HepG2 (cell line): ENCODE measurements around the gene CEBPE.

ENCODE experiments used
- FOSL2 ChIP-seq: sonication (generic); formaldehyde crosslinking; IDR thresholded peaks from 2 replicates; pipeline ENCODE4 v1.4.0; 2020; ENCODE audit warnings: missing genetic modification reagents
- FOXM1 ChIP-seq: sonication (generic); formaldehyde crosslinking; IDR thresholded peaks from 2 replicates; pipeline ENCODE4 v1.5.0; 2020; ENCODE audit warnings: missing genetic modification reagents
- PHF20 ChIP-seq: sonication (generic); formaldehyde crosslinking; IDR thresholded peaks from 2 replicates; pipeline ENCODE4 v1.5.0; 2020; ENCODE audit warnings: mild to moderate bottlenecking, missing genetic modification reagents
- POLR2A ChIP-seq, 2 experiments: IDR thresholded peaks; 2 replicates each; pipeline ENCODE4 v1.6.1; 2011; ENCODE audit warnings: low read depth in 2 of 2, low read length in 2 of 2, mild to moderate bottlenecking in 1 of 2, moderate library complexity in 1 of 2; ENCODE audit not compliant: insufficient read depth in 1 of 2
- RBFOX2 ChIP-seq: fragments of 200-400 bp; formaldehyde crosslinking; IDR thresholded peaks from 2 replicates; pipeline ENCODE4 v1.6.1; 2017; ENCODE audit warnings: low read depth, mild to moderate bottlenecking, low read length
- SOX6 ChIP-seq, 2 experiments: fragments of 450-650 bp in 1 of 2; sonication (generic) in 1 of 2; formaldehyde crosslinking in 1 of 2; IDR thresholded peaks; 2 replicates each; pipeline versions ENCODE4 v1.4.0 to v1.6.1; 2017 to 2020; ENCODE audit warnings: antibody characterized with exemption in 1 of 2, mild to moderate bottlenecking in 1 of 2, missing genetic modification reagents in 1 of 2
- ZFP62 ChIP-seq: sonication (generic); formaldehyde crosslinking; IDR thresholded peaks from 2 replicates; pipeline ENCODE4 v1.4.0; 2020; ENCODE audit warnings: missing genetic modification reagents
- ZFX ChIP-seq: sonication (generic); formaldehyde crosslinking; IDR thresholded peaks from 2 replicates; pipeline ENCODE4 v1.4.0; 2020; ENCODE audit warnings: mild to moderate bottlenecking, low read depth, missing genetic modification reagents, moderate library complexity
- TF ChIP-seq, protein P1 (sequence below): sonication (generic); formaldehyde crosslinking; IDR thresholded peaks from 2 replicates; pipeline ENCODE4 v1.4.0; 2020; ENCODE audit warnings: missing genetic modification reagents, borderline replicate concordance

DNA sequence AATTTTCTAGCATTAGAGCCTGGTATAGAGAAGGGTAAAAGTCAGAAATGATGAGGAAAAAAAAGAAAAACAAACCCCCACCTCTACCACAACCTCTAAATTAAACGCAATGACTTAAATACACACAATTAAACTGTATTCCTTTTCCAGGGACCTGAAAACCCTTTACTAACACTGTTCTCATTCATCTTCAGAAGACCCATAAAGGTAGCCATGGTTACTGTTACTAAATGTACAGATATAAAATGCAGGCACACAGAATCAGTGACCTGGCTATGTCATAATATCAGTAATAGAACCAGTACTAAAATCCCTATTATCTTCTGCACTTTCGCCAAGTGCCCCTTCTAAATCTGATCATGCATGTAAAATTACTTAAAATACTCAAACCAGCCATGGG is 25.5 kb downstream of the CEBPE start:
- TF ChIP-seq RBFOX2, result no peak
- TF ChIP-seq ZFX, result no peak
- no peak for TF ChIP-seq POLR2A (IDR thresholded peaks at IDR 0.05; ENCODE audit: insufficient read depth in 1 of 2, low read depth in 2 of 2, low read length in 2 of 2)
- no peak for TF ChIP-seq FOSL2
- no peak for TF ChIP-seq ZFP62 (CRISPR knock-in tag)
- TF ChIP-seq PHF20 (CRISPR knock-in tag), result no peak
- TF ChIP-seq FOXM1 (CRISPR knock-in tag), result no peak
- TF ChIP-seq, protein P1, sequence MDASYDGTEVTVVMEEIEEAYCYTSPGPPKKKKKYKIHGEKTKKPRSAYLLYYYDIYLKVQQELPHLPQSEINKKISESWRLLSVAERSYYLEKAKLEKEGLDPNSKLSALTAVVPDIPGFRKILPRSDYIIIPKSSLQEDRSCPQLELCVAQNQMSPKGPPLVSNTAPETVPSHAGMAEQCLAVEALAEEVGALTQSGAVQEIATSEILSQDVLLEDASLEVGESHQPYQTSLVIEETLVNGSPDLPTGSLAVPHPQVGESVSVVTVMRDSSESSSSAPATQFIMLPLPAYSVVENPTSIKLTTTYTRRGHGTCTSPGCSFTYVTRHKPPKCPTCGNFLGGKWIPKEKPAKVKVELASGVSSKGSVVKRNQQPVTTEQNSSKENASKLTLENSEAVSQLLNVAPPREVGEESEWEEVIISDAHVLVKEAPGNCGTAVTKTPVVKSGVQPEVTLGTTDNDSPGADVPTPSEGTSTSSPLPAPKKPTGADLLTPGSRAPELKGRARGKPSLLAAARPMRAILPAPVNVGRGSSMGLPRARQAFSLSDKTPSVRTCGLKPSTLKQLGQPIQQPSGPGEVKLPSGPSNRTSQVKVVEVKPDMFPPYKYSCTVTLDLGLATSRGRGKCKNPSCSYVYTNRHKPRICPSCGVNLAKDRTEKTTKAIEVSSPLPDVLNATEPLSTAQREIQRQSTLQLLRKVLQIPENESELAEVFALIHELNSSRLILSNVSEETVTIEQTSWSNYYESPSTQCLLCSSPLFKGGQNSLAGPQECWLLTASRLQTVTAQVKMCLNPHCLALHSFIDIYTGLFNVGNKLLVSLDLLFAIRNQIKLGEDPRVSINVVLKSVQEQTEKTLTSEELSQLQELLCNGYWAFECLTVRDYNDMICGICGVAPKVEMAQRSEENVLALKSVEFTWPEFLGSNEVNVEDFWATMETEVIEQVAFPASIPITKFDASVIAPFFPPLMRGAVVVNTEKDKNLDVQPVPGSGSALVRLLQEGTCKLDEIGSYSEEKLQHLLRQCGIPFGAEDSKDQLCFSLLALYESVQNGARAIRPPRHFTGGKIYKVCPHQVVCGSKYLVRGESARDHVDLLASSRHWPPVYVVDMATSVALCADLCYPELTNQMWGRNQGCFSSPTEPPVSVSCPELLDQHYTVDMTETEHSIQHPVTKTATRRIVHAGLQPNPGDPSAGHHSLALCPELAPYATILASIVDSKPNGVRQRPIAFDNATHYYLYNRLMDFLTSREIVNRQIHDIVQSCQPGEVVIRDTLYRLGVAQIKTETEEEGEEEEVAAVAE (CRISPR knock-in tag), result no peak
- TF ChIP-seq SOX6 (IDR thresholded peaks at IDR 0.05), result no peak
- no peak for TF ChIP-seq SOX6 (CRISPR knock-in tag; IDR thresholded peaks at IDR 0.05)
